Stimulated activated CD4-positive, alpha-beta T cell treated with anti-CD3 and anti-CD28 coated beads, Interleukin-12 subunit alpha, Interleukin-12 subunit beta, amount 100 ng/mL, for 48 hours (primary cell): ENCODE measurements around the gene ALKAL2.

ENCODE experiments used
- DNase-seq, 3 donors: peaks; one replicate each; pipeline ENCODE4 v3.0.0-alpha.2; 2020; ENCODE audit warnings: low read depth in 2 of 3, low spot score in 1 of 3

The ALKAL2 gene

DNA sequence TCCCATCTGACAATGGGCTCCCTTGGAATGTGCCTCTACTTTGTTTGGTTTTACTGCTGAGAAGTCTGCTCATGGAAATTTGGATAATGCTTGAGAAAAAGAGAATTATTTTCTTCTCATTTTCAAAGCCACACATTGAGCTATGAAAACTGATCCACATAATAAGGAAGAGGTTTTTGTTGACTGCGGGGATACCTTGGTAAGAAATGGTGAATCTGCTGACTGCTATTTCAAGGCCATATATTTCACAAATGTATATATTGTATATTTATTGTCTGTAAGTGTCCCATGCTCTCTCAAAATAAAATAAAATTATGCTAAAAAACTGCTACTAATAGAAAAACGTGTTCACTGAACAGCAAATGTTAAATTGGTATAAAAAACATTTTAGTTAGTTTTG is 39.2 kb downstream of the ALKAL2 start:
- no peak for DNase-seq

DNA sequence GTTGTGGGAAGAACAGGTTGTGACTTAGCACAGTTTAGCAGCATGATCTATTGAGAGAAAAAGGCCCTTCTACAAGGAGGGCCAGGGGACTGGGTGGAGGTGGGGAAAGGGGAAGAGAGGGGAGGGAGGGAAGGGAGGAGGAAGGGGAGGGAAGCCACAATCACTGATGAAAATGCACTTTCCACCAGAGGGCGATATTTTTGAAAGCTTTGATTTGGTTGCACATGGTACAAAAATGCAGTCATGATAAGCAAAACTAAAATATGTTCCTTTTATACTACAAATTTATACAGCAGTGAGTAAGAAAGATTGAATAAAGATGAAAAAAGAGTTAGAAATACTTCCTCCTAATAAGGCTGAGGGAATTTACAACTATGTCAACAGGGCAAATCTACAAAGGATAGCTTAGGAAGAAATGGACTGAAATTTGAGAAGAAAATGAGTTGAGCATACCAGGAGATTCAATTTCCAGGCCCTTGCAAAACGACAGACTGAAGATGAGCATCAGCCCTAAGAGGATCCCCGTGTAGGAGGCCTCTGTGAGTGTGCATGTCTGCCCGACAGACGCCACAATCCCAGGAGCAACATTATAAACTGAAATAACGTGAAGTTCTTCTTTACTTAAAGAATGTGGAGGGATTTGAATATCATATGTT is 41.3 kb downstream of the ALKAL2 start:
- peak in 1 of 3 donors; percentile 48 for DNase-seq

DNA sequence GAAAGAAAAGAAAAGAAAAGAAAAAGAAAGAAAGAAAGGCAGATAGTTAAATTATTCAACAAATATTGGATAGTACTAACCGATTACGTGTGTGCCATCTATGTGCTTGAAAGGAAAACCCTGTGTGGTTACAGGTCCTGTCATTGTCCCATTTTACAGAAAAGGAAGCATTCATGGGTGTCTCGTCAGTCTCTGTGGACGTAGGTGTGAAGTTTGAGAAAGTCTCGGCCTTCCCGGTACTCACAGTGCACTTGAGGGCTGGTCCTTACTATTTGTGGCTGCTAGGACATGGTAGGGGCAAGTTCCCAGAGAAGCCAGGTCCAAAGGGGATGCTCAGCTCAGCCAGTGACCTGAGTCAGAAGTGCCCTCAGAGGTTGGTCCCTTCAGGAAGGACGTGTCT is 43.3 kb downstream of the ALKAL2 start:
- no peak for DNase-seq

DNA sequence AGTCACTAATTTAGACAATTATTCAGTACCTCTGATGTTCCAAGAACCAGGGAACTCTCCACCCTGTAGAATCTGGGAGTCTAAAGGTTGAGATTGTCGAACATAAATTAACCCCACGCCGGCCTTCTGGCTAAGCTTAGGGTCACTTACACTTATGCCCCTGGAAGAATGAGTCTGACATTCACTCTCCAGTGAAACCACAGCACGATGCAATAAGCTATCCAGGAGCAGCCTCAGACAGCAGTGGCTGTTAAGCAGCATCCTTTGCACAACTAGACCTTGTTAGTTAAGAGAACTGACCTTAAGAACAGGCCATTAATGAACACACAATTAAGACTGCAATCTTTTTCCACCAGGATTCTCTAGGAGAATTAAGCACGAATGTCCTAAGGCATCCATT is 49.0 kb downstream of the ALKAL2 start:
- no peak for DNase-seq

DNA sequence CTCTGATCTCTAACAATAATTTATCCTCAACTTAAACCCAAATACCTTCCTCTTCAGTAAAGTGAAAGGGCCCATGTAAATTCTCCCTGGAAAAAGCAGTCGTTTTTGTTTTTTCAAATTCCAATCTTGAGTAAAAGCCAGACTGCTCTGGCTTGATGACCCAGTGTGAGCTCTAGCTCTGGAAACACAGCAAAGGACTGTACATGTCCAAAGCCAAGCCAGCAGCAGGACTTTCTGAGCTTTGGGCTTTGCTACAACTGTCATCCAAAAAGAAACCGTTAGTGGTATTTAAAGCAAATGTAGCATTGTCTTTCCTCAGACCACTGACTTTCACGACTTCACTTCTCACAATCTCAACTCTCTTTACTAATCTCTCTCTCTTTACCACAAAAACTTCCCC is 49.5 kb downstream of the ALKAL2 start:
- DNase-seq, result no peak

DNA sequence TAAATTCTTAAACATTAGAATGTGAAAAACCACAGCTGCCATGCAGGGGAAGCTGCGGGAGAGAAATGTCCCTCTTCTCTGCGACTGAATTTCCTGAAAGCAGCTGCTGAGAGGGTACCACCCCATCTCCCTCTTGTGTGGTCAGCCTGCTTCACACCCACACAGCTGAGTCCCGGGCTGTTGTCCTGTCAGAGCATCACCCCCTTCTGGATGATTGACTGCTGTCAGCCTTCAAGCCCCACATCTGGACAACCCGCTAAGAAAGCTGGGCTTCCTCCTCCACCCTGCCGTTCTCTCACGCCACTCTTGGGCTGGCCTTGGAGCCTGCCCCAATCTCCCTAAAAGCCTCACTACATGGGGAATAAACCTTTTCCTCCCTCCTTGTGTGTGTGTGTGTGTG is 50.0 kb downstream of the ALKAL2 start:
- DNase-seq, result no peak

DNA sequence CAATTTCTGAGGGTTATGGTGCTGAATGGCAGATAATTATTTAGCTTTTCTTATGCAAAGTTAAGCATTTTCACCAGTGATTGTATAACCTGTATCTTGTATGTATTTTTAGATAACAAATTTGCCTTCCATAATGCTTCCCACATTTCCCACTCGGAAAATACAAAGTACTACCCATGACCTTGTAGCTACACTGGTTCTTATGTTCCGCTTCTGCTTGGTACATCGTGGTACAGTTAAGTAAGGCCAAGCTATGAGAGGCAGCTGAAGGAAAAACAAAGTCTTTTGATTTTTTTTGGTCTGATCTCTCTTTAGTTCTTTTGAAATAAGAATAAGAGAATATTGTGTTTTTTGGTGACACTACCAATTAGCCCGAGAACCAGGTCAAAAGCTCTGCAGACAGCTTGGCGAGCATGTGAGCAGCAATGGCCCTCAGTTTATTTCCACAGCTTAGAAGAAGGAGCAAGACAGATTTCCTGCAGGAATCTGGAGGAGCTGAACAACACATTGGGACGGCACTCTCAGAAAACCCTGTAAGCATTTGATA is 50.8 kb downstream of the ALKAL2 start:
- no peak for DNase-seq

DNA sequence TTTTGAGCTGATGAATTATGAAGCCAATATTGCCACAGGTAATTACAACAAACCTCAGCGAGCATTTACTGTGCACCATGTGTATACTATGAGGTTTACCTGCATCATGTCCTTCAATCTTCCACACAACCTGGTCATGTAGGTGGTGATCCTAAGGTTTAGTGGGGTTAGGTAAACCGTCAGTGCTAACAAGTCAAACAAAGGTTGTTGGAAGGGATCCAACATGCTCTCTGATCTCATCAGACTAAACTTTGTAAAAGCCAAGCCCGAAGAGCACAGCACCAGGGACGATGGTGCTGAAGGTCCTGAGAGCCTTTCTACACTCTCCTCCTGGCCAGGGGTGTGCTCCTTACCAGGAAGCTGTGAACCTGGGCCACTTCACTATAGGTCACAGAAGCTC is 53.5 kb downstream of the ALKAL2 start:
- no peak for DNase-seq

DNA sequence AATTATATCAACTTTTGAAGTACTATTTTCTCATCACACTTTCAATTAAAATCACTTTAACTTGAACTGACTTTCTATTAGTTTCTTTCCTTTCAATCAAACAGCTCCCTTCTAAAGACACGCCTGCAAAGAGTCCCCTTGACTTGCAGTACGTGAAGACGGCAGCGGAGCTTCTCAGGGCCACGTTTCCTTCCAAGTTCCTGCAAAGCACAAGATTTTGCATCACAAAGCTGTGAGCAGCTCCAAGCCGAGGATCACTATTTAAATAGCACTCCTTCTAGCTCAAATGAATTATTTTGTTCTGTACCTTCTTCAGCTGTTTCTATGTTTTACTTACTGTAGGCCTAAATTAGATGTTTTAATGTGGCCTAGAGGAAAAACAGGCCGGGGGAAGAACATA is 54.9 kb downstream of the ALKAL2 start:
- DNase-seq, result no peak

DNA sequence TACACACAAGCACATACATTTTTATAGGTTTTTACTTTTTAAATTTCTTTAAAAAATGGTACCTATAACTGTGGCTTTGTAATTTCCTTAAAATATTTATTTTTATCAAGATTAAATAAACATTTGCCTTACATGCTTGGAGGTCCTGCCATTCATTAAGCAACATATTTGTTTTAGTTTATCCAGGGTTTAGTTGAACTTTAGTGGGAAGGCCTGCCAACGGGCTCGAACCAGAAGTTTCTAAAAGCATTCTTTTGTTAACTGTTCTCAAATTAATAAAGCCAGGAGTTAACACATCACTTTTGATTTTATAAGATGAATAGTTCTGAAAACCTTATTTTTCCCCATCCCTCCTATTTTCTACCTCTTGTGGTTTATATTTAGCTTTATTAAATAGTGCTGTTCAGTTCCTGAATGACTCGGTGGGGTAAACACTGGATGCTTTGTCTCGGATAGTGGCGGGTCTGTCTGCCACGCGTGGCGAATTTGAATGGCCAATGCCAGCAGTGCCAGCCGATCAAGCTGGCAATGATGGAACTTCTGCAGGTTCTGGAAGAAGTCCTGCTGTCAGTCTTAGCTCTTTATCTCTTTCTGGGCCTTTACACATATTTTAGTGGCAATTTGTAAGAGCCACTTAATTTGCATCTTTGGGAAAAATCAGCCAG is 56.2 kb downstream of the ALKAL2 start:
- no peak for DNase-seq
